Upper lobe of left lung (tissue), 6 donors: ENCODE data around the gene SH3PXD2A. TPM values are rescaled to one million over a fixed set of nuclear protein-coding genes. Genes with fewer than 3 reads are reported as not detected.
A peak's percentile ranks its signal among the peaks of the same experiment; 100 is the strongest.

ENCODE experiments used
- ATAC-seq, 2 donors: fragments of 200-7000 bp; cut with Tn5 transposase; one replicate each; pipeline ENCODE4 v1.9.1; 2022; ENCODE audit warnings: mild to moderate bottlenecking in 2 of 2, moderate library complexity in 2 of 2; ENCODE audit not compliant: low FRiP score in 2 of 2
- DNase-seq, 2 donors: peaks; one replicate each; pipeline ENCODE4 v3.0.0-alpha.2; 2019 to 2020
- H3K27ac ChIP-seq, 4 donors: fragments of 200-600 bp; sonication (generic); one replicate each; pipeline ENCODE4 v1.5.1; 2016 to 2019
- H3K27me3 ChIP-seq, 4 donors: fragments of 200-600 bp; sonication (generic); one replicate each; pipeline ENCODE4 v1.5.1; 2017 to 2019
- H3K36me3 ChIP-seq, 4 donors: fragments of 200-600 bp; sonication (generic); one replicate each; pipeline ENCODE4 v1.5.1; 2016 to 2019
- H3K4me1 ChIP-seq, 4 donors: fragments of 200-600 bp; sonication (generic); one replicate each; pipeline ENCODE4 v1.5.1; 2018 to 2019
- H3K4me3 ChIP-seq, 4 donors: fragments of 200-600 bp; sonication (generic); one replicate each; pipeline ENCODE4 v1.5.1; 2017 to 2019; ENCODE audit warnings: mild to moderate bottlenecking in 2 of 4, moderate library complexity in 1 of 4
- H3K9me3 ChIP-seq, 4 donors: fragments of 200-600 bp; sonication (generic); one replicate each; pipeline ENCODE4 v1.5.1; 2018 to 2019
- EP300 ChIP-seq, 4 donors: sonication (generic); formaldehyde crosslinking; IDR thresholded peaks; one replicate each; pipeline ENCODE4 v1.5.1; 2017; ENCODE audit warnings: antibody characterized with exemption in 4 of 4, control low read depth in 2 of 4
- POLR2A ChIP-seq, 4 donors: fragments of 450-650 bp; IDR thresholded peaks; one replicate each; pipeline ENCODE4 v1.5.1; 2016 to 2017; ENCODE audit warnings: antibody characterized with exemption in 4 of 4, mild to moderate bottlenecking in 2 of 4
- POLR2AphosphoS5 ChIP-seq, 2 donors: sonication (generic); formaldehyde crosslinking; IDR thresholded peaks; one replicate each; pipeline ENCODE4 v1.5.1; 2017; ENCODE audit warnings: antibody characterized with exemption in 2 of 2
- WGBS, 2 donors: methylation state at CpG; one replicate each; pipeline ENCODE4 v1.1.5; 2017 to 2018; 5-methylcytosine and 5-hydroxymethylcytosine counted together
- total RNA-seq, 6 donors: library from RNA; depleted of rRNA in 4 of 6; stranded (reverse); fragments of >200 nt in 4 of 6; gene quantifications; one replicate each; pipeline versions ENCODE4 v1.1.0 to v1.2.1, GENCODE V29; 2016 to 2021
- TF ChIP-seq, protein P1 (sequence below), 6 experiments: fragments of 450-650 bp in 4 of 6; fragments of 200-600 bp in 2 of 6; sonication (generic) in 2 of 6; IDR thresholded peaks; one replicate each; pipeline ENCODE4 v1.5.1; 2016 to 2019; ENCODE audit warnings: antibody characterized with exemption in 6 of 6
- donor health status: DM: no; HTN: no; CAD: no; lungs with moderate emphysema.
- donor health status: DM: no; HTN: yes; CAD: no; lungs with severe emphysema.

The SH3PXD2A gene
- total RNA-seq, 6 donors from 2014 or later, result 19.6 to 42.2 (median 30.8) TPM

DNA sequence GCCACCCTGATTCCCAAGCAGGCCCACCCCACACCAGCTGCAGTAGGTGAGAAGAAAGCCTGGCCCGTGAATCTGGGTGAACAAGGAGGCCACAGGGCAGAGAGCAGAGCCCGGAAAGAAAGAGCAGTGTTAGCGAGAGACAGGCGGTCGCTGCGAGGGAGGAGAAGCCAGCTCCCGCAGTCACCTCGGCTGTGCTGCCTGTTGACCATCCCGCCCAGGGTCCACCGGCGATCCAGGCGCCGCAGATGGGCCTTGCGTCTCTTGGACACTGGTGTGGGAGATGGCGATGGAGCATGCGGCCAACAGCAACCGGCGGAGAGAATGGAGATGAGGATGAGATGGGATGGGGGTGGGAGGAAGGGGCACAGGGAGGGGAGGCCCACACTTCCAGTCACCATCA is 233.1 kb downstream of the SH3PXD2A start:
- H3K36me3 ChIP-seq, result peaks cover 0 to 87% (median 54%) of the 10 kb centered on the region in 4 donors
- H3K4me3 ChIP-seq, result no peak overlapping the region
- peak overlapping the region in 1 of 4 donors; percentile 32 for H3K27ac ChIP-seq
- TF ChIP-seq POLR2AphosphoS5 (IDR thresholded peaks at IDR 0.05) (no peak), EP300 (IDR thresholded peaks at IDR 0.05) (no peak), POLR2A (IDR thresholded peaks at IDR 0.05) (no peak)
- TF ChIP-seq, protein P1, sequence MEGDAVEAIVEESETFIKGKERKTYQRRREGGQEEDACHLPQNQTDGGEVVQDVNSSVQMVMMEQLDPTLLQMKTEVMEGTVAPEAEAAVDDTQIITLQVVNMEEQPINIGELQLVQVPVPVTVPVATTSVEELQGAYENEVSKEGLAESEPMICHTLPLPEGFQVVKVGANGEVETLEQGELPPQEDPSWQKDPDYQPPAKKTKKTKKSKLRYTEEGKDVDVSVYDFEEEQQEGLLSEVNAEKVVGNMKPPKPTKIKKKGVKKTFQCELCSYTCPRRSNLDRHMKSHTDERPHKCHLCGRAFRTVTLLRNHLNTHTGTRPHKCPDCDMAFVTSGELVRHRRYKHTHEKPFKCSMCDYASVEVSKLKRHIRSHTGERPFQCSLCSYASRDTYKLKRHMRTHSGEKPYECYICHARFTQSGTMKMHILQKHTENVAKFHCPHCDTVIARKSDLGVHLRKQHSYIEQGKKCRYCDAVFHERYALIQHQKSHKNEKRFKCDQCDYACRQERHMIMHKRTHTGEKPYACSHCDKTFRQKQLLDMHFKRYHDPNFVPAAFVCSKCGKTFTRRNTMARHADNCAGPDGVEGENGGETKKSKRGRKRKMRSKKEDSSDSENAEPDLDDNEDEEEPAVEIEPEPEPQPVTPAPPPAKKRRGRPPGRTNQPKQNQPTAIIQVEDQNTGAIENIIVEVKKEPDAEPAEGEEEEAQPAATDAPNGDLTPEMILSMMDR (IDR thresholded peaks at IDR 0.05), result no peak
- peaks cover 1 to 20% (median 6%) of the 10 kb centered on the region in 4 donors for H3K4me1 ChIP-seq
- no peak for ATAC-seq
- DNase-seq, result peak in 1 of 2 donors; percentile 77
- no peaks in the 10 kb centered on the region for H3K27me3 ChIP-seq
- WGBS, 2 donors, result 94 to 97% methylated on average over 18 of the region's 18 CpGs
- no peaks in the 10 kb centered on the region for H3K9me3 ChIP-seq

GRCh38 chr10:103621783-103622125 is 233.6 kb downstream of the SH3PXD2A start:
- TF ChIP-seq EP300 (IDR thresholded peaks at IDR 0.05) (no peak), POLR2A (IDR thresholded peaks at IDR 0.05) (no peak), POLR2AphosphoS5 (IDR thresholded peaks at IDR 0.05) (no peak)
- TF ChIP-seq, protein P1 (IDR thresholded peaks at IDR 0.05), result no peak
- ATAC-seq, result no peak
- H3K4me3 ChIP-seq, result no peak overlapping the region
- no peak for DNase-seq
- H3K9me3 ChIP-seq, result no peaks in the 10 kb centered on the region
- no peaks in the 10 kb centered on the region for H3K27me3 ChIP-seq
- WGBS, 2 donors, result 88 to 90% methylated on average over 3 to 4 of the region's 4 CpGs
- H3K4me1 ChIP-seq, result peaks cover 5 to 26% (median 8%) of the 10 kb centered on the region in 4 donors
- H3K36me3 ChIP-seq, result peaks cover 0 to 85% (median 53%) of the 10 kb centered on the region in 4 donors
- H3K27ac ChIP-seq, result peak overlapping the region in 3 of 4 donors; percentile 19 to 32 (median 30)

- ATAC-seq, result no peak
- H3K9me3 ChIP-seq, result no peaks in the 10 kb centered on the region
- 89 to 93% methylated on average over 11 to 15 of the region's 15 CpGs for WGBS, 2 donors
- peaks cover 7 to 29% (median 12%) of the 10 kb centered on the region in 4 donors for H3K4me1 ChIP-seq
- no peak for DNase-seq
- peak overlapping the region in 3 of 4 donors; percentile 19 to 32 (median 30) for H3K27ac ChIP-seq
- TF ChIP-seq POLR2AphosphoS5 (IDR thresholded peaks at IDR 0.05) (no peak), EP300 (IDR thresholded peaks at IDR 0.05) (no peak), POLR2A (IDR thresholded peaks at IDR 0.05) (no peak)
- TF ChIP-seq, protein P1 (IDR thresholded peaks at IDR 0.05), result no peak
- H3K27me3 ChIP-seq, result no peaks in the 10 kb centered on the region
- H3K4me3 ChIP-seq, result no peak overlapping the region
- H3K36me3 ChIP-seq, result peaks cover 0 to 85% (median 52%) of the 10 kb centered on the region in 4 donors
These were observed 234.2 kb downstream of the SH3PXD2A start for GRCh38 chr10:103620891-103621782.

- no peaks in the 10 kb centered on the region for H3K9me3 ChIP-seq
- TF ChIP-seq POLR2AphosphoS5 (IDR thresholded peaks at IDR 0.05) (no peak), POLR2A (IDR thresholded peaks at IDR 0.05) (no peak), EP300 (IDR thresholded peaks at IDR 0.05) (no peak)
- TF ChIP-seq, protein P1 (IDR thresholded peaks at IDR 0.05), result no peak
- H3K4me1 ChIP-seq, result peaks cover 11 to 35% (median 17%) of the 10 kb centered on the region in 4 donors
- H3K4me3 ChIP-seq, result no peak overlapping the region
- ATAC-seq (no peak), DNase-seq (no peak)
- peaks cover 0 to 78% (median 45%) of the 10 kb centered on the region in 4 donors for H3K36me3 ChIP-seq
- no peaks in the 10 kb centered on the region for H3K27me3 ChIP-seq
- 77 to 82% methylated on average over 6 to 7 of the region's 7 CpGs for WGBS, 2 donors
- H3K27ac ChIP-seq, result peak overlapping the region in 3 of 4 donors; percentile 28 to 48 (median 39)
These were observed 235.0 kb downstream of the SH3PXD2A start for GRCh38 chr10:103620352-103620740.
